AG04449 (cell line): Measurements from ENCODE around the gene ASB12.

Experiments used
- CTCF ChIA-PET: fragments of 350-600 bp; formaldehyde crosslinking; extraction: SDS; loops from one replicate; lab custom pipeline; 2021; ENCODE audit warnings: antibody characterized with exemption; lab: Yijun Ruan, JAX
- POLR2A ChIA-PET: fragments of 400-600, 350-600 bp; formaldehyde crosslinking; extraction: SDS; loops from one replicate; lab custom pipeline; 2020; ENCODE audit warnings: antibody characterized with exemption, inconsistent platforms; lab: Yijun Ruan, JAX
- DNase-seq: peaks from one replicate; pipeline ENCODE4 v3.0.0-alpha.2; 2010; ENCODE audit warnings: low read depth, low spot score
- H3K4me3 ChIP-seq: 2 replicates; pipeline ENCODE4 v1.5.1; 2011; ENCODE audit warnings: low read depth, mild to moderate bottlenecking, control low read depth, low read length
- CTCF ChIP-seq: IDR thresholded peaks from one replicate; pipeline ENCODE4 v1.5.1; 2011; ENCODE audit warnings: mild to moderate bottlenecking, moderate library complexity, low read length, control low read depth, inconsistent platforms; ENCODE audit not compliant: insufficient read depth; ENCODE audit errors: missing control alignments

ASB12 gene

DNA sequence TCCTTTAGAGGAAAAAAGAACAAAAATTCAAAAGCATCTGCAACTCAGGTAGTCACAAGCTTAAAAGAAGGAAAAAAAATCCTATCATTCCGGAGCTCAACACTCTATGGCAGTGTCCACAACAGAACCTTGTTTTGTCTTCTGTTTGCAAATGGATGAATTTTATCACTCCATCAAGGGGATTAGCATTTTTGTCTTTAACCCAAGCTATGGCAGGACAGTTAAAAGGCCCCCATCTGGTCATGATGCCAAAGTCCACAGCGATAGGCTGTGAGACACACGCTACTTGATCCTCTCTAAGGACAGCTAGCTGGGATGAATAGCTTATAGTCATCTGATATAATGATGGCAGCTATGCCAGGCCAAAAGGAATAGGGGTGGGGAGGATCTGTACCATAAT is 41.5 kb downstream of the ASB12 start:
- DNase-seq: no peak
- H3K4me3 ChIP-seq: no peak overlapping the region
- CTCF ChIA-PET: no interaction called here
- POLR2A ChIA-PET: no interaction called here
- TF ChIP-seq CTCF: no peak

DNA sequence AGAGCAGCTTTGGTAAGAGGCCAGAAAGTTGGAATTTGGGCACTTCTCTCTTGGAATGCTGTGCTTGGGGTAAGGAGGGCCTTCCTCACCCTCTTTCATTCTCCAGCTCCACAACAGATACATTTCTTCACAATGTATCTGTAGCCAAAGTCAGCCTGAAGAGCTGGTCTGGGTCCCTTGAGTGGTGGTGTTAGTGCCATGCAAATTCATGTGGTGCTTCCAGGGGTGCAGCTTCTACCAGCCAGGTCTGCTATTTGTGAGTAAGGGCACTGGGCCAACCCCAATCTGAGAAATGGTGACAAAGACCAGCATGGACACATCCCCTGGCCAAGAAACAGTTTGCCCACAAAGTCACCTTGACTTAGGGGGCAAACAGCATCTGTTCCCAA is 42.7 kb downstream of the ASB12 start:
- H3K4me3 ChIP-seq: no peak overlapping the region
- no peak for TF ChIP-seq CTCF
- DNase-seq: no peak
- CTCF ChIA-PET: no interaction called here
- POLR2A ChIA-PET: no interaction called here

DNA sequence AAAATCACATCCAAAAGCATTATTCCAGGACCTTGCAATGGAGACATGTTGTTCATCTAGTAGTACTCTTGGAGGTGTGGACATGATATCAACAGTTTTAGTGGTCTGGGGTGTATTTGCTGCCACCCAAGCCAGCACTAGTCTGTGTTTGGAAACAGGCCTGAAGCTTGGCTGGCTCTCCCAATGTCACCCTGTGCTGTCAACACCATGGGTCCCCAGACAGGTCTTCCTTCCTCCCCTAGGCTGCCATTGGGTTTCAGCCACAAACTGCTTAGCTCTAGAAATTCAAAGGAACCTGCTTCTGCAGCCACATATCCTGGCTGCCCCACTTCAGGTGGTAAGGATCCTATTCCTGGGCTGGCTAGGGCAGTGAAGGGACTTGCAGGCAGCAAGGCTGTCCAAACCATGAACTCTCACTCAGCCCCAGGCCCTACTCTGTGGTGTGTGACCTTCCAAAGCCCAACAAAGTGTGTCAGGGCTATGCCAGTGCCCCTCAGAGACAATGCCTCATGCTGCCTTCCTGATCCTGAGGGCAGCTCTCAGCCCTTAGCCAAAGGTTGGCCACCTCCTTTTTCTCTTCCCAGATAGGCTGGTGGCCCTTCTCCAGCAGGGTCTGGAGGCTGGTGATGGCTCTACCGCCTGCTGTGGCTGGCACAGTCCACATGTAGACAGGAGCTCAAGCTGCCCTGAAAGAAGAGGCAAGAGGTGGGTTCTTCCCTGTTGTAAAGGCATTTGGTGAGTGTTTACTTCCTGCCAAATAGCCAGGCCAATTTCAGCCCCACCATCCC is 43.2 kb downstream of the ASB12 start:
- CTCF ChIA-PET: no interaction called here
- no peak for TF ChIP-seq CTCF
- no peak for DNase-seq
- no peak overlapping the region for H3K4me3 ChIP-seq
- POLR2A ChIA-PET: no interaction called here

DNA sequence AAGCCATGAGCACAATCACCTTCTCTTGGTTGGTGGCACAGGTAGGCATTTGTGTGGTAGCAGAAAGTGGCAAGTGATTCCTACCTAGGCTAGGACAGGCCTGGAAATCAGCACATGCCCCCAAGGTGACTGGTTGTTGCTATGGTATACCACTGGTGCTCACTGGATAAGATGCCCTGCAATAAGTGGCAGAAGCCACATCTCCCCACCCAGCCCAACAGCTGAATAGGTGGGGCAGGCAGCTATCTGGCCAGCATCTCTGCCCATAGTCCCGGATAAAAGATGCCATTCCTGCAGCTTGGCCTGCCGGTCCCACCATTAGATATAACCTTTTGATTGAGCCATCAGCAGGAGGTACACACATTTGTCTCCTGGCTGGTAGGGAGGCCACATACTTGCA is 46.0 kb downstream of the ASB12 start:
- ChIA-PET POLR2A (no interaction called here), CTCF (no interaction called here)
- no peak for DNase-seq
- no peak for TF ChIP-seq CTCF
- no peak overlapping the region for H3K4me3 ChIP-seq

DNA sequence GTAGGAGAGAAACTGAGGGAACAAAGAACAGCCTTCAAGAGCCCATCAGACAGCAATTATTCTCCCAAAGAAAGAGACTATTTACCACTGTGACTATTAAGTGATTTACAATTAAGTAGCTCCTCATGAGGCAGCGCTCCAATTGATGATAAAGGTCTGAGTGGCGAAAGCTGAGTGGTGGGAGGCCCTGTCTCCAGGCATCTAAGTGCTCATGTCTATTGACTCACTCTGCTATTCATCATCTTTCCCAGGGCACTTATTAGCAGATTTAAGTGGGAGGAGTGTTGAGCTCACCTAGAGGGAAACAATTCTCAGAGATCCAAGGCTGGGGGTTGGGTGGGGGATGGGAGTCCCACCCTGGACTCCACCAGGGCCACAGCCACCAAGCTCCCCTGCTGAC is 48.2 kb downstream of the ASB12 start:
- no peak overlapping the region for H3K4me3 ChIP-seq
- DNase-seq: no peak
- CTCF ChIA-PET: no interaction called here
- no peak for TF ChIP-seq CTCF
- POLR2A ChIA-PET: no interaction called here

DNA sequence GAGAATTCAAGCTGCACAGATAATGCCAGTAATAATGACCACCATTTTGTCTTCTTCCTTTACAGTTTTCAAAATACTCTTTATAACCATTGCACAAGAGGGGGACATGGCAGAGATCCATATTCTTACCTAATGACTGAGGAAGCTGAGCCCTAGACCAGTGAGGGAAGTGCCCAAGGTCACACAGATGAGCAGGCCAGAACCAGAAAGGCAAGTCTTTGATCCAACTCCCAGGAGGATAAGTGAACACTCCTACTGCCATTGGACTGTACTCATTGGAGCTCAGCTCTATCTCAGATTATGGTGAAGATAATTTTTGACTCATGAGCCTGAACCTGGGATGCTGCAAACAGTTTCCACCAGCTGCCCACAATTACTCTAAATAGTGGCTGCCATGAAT is 53.5 kb downstream of the ASB12 start:
- DNase-seq: no peak
- H3K4me3 ChIP-seq: no peak overlapping the region
- POLR2A ChIA-PET: no interaction called here
- CTCF ChIA-PET: no interaction called here
- TF ChIP-seq CTCF: no peak
